Cerebellar cortex (tissue), 1 donor: Measurements from ENCODE around the gene VARS2.
A peak's percentile ranks its signal among the peaks of the same experiment; 100 is the strongest.

Experiments used
- DNase-seq: peaks from one replicate; pipeline ENCODE4 v3.0.0-alpha.2; 2015; ENCODE audit warnings: low spot score

Gene VARS2

GRCh38 chr6:30884521-30885480 is 29.2 kb upstream of the VARS2 start:
- peak; percentile 53 for DNase-seq

DNA sequence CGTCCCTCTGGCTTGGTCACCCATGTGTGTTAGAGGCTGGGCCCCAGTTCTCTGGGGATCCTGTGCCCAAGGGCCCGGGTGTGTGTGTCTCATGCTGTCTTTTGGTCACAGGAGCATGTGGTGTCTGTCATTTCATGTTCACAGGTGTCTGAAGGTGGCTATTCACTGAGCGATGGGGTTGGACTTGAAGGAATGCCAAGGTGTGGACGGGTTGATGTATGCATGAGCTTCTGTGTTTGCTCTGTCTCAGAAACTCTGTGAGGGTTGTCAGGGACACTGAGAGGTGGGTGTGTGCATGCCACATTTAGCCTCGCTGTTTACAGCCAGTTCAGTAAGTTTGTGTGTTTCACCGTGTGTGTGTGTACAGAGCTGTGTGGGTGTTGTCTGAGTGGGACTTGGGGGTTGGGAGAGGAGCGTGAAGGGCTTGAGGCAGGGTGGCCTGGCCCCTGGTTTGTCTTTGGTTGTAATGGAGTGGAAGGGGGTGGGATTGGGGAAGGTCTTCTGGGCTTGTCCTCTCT is 28.5 kb upstream of the VARS2 start:
- DNase-seq = no peak

- peak; percentile 76 for DNase-seq
These were observed 27.8 kb upstream of the VARS2 start for GRCh38 chr6:30885999-30886896.

GRCh38 chr6:30886897-30887255 is 27.2 kb upstream of the VARS2 start:
- DNase-seq = no peak

GRCh38 chr6:30887901-30888815 is 25.9 kb upstream of the VARS2 start:
- DNase-seq = no peak

DNA sequence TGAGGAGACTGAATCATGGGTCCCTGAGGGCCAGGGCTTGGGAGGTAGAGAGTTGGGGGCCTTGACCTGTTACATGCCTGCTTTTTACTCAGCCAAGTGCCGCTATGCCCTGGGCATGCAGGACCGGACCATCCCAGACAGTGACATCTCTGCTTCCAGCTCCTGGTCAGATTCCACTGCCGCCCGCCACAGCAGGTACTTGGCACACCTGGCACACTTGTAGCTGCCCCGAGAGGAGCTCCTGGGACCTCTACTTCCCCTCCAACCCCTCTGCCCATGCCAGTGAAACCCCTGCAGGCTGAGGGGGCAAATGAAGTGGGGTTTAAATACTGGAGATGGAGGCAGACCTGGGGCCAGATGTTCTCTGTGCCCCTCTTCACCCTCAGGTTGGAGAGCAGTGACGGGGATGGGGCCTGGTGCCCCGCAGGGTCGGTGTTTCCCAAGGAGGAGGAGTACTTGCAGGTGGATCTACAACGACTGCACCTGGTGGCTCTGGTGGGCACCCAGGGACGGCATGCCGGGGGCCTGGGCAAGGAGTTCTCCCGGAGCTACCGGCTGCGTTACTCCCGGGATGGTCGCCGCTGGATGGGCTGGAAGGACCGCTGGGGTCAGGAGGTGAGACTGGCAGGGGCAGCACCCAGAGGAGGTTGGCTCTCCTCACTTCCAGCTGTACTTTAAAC is 25.1 kb upstream of the VARS2 start:
- no peak for DNase-seq

DNA sequence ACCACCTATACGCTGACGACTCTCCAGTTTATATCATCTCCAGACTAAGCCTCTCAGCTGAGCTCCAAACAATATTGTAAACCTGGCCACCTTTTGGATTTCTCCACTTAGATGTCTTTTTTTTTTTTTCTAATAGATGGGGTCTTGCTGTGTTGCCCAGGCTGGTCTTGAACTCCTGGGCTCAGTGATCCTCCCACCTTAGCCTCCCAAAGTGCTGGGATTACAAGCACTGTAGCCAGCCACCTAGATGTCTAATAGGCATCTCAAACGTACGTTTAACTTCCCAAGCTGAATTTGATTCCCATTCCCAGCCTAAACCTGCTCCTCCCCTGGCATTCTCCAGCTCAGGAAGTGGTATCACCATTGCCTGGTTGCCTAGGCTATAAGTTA is 24.5 kb upstream of the VARS2 start:
- DNase-seq = no peak

- DNase-seq = no peak
These were observed 24.0 kb upstream of the VARS2 start for GRCh38 chr6:30889921-30890645.

DNA sequence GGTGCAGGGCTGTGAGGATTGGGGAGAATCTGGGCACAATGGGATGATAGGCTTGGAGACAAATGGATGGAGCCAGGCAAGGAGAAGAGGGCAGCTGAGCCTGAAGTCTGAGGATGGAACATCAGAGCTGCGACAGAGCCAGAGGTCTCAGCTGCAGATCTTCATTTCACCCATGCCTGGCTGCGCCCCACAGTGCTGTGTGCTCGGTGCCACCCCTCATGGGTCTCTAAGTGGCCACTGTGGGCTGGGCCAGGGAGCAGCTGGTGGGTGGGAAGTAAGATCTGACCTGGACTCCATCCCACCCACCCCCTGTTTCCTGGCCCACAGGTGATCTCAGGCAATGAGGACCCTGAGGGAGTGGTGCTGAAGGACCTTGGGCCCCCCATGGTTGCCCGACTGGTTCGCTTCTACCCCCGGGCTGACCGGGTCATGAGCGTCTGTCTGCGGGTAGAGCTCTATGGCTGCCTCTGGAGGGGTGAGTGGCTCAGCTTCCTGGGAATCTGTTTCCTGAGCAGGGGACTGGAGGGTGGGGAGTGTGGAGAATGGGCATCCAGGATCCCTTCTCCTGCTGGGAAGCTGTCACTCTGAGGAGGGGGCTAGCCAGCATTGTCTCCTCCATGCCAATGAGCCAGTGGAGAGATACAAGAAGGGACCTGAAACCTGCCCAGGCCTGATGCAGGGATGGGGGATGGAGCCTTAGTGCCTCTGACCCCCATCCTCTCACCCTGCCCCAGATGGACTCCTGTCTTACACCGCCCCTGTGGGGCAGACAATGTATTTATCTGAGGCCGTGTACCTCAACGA is 23.2 kb upstream of the VARS2 start:
- no peak for DNase-seq

GRCh38 chr6:30891450-30891723 is 22.7 kb upstream of the VARS2 start:
- DNase-seq = no peak

DNA sequence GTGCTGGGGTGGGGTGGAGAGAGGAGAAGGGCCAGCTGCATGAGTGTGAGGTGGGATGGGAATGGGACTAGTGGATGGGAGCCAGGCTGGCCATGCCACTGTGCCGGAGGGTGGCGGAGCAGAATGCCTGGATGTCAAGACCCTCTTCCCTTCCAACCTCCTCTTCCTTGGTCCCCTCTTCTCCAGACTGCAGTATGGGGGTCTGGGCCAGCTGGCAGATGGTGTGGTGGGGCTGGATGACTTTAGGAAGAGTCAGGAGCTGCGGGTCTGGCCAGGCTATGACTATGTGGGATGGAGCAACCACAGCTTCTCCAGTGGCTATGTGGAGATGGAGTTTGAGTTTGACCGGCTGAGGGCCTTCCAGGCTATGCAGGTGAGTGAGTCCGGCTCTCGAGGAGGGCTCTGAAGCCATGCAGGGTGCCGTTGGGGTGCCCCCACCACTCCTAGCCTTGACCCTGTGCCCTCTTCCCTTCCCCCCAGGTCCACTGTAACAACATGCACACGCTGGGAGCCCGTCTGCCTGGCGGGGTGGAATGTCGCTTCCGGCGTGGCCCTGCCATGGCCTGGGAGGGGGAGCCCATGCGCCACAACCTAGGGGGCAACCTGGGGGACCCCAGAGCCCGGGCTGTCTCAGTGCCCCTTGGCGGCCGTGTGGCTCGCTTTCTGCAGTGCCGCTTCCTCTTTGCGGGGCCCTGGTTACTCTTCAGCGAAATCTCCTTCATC is 22.1 kb upstream of the VARS2 start:
- no peak for DNase-seq

DNA sequence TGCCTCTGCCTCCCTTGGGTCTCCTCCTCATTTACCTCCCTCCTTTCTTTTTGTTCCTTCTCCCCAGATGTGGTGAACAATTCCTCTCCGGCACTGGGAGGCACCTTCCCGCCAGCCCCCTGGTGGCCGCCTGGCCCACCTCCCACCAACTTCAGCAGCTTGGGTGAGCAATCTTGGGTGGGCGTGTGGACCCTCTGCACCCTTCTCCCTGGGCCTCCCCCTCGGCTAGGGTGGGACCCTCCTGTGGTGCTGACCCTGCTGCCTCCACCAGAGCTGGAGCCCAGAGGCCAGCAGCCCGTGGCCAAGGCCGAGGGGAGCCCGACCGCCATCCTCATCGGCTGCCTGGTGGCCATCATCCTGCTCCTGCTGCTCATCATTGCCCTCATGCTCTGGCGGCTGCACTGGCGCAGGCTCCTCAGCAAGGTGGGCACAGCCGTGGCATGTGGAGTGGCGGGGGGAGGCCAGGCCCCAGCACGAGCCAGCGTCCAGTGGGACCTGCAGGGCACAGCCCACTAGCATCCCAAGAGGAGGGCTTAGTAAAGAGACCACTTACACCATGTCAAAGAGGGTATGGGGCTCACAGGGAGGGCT is 20.9 kb upstream of the VARS2 start:
- DNase-seq = no peak

- DNase-seq = no peak
These were observed 20.4 kb upstream of the VARS2 start for GRCh38 chr6:30893666-30894065.

GRCh38 chr6:30894381-30894780 is 19.7 kb upstream of the VARS2 start:
- no peak for DNase-seq

GRCh38 chr6:30894935-30895334 is 19.1 kb upstream of the VARS2 start:
- no peak for DNase-seq

DNA sequence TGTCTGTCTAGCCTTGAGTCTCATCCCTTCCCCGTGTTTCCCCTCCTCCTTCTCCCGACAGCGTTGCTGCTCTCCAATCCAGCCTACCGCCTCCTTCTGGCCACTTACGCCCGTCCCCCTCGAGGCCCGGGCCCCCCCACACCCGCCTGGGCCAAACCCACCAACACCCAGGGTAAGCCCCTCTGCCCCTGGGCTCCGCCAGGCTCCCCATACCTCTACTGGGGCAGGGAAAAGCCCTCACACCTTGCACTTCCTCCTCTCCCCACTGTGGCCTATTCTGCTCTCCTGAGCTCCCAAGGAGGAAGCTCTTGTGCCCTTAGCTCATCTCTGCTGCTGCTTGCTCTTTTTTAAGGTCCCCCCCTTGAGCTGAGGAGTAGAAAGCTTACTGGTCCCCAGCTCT is 18.7 kb upstream of the VARS2 start:
- DNase-seq = no peak

- no peak for DNase-seq
These were observed 17.5 kb upstream of the VARS2 start for GRCh38 chr6:30896541-30896940.

GRCh38 chr6:30897882-30898281 is 16.2 kb upstream of the VARS2 start:
- no peak for DNase-seq
